ENCODE results near the gene TBC1D19. TPM values are rescaled to one million over a fixed set of nuclear protein-coding genes. Genes with fewer than 3 reads are reported as not detected.

TBC1D19 gene
- total and polyA plus RNA-seq, 2 experiments from 2014 or later, result 18.1 to 25.0 TPM

DNA sequence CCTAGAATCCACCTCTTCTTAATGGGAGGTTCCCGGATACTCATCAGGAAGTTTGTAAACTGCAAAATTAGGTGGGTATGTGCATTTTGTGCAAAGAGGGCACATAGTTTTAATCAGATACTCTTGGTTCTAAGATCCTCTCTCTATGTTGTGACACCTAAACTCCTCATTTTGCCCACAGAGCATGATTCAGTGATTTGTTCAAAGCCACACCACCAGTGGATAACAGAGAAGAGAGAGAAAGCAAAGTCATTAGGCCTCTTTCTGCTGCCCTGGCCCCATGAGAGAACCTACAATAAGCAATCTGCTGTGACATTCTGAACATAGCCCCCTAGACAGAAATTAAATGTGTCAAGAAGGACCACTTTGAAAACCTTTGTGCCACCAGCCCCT, 204.5 kb downstream of the TBC1D19 start:
- no peak overlapping the region for H3K27ac ChIP-seq
- 14 to 20% methylated on average over 1 of the region's 1 CpG for WGBS, 2 experiments (ENCODE audit: low coverage in 1 of 2, low lambda C conversion rate in 2 of 2, missing lambda C conversion rate in 2 of 2)

DNA sequence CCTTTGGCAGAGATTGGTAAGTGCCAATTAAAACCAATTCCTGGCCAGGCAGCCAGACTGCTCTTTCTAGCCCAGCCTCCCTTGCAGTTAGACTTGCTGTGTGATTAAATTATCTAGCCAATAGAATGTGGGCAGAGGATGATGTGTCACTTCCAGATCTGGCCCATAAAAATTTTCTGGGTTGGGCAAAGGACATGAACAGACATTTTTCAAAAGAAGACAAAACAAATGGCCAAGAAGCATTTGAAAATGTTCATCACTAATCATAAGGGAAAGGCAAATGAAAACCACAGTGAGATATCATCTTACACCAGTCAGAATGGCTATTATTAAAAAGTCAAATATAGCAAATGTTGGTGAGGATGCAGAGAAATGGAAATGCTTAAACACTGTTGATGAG, 205.3 kb downstream of the TBC1D19 start:
- H3K4me1 ChIP-seq (ENCODE audit: insufficient read depth), result peaks cover 10% of the 10 kb centered on the region
- in situ Hi-C loops (cut with MboI), result no loop called here
- no peaks in the 10 kb centered on the region for H3K9me3 ChIP-seq (ENCODE audit: low read depth)
- H3K4me3 ChIP-seq, result no peak overlapping the region
- H4K20me1 ChIP-seq (ENCODE audit: insufficient read depth), result no peaks in the 10 kb centered on the region
- no peak overlapping the region for H2AFZ ChIP-seq
- no peak overlapping the region for H3K4me2 ChIP-seq (ENCODE audit: unreplicated experiment)
- no peak overlapping the region for H3K9ac ChIP-seq
- H3K27me3 ChIP-seq (replicated peaks; ENCODE audit: insufficient read depth), result no peaks in the 10 kb centered on the region
- H3K36me3 ChIP-seq (ENCODE audit: low read depth), result 0 out of 2 replicates have a peak, but pooled peaks cover 4% of the 10 kb centered on the region
- no peaks in the 10 kb centered on the region; the same call in 1 of the 2 replicates for H3K9me2 ChIP-seq (ENCODE audit: insufficient read depth)
- H3K27ac ChIP-seq, result no peak overlapping the region
- H3K79me2 ChIP-seq (ENCODE audit: insufficient read depth), result no peaks in the 10 kb centered on the region
- no peaks in the 10 kb centered on the region for H3F3A ChIP-seq (ENCODE audit: insufficient read depth)
- TF ChIP-seq EZH2phosphoT487 (IDR thresholded peaks at IDR 0.05; ENCODE audit: insufficient read depth, low read depth) (no peak), EZH2 (IDR thresholded peaks at IDR 0.05; ENCODE audit: insufficient read depth, poor library complexity, severe bottlenecking) (no peak)
- DNase-seq, result no peak

More for the DNA sequence above, 204.5 kb downstream of the TBC1D19 start:
- no peaks in the 10 kb centered on the region; the same call in 1 of the 2 replicates for H3K9me2 ChIP-seq (ENCODE audit: insufficient read depth)
- H3K27me3 ChIP-seq (replicated peaks; ENCODE audit: insufficient read depth), result no peaks in the 10 kb centered on the region
- H2AFZ ChIP-seq, result no peak overlapping the region
- H3K4me1 ChIP-seq (ENCODE audit: insufficient read depth), result peaks cover 10% of the 10 kb centered on the region
- in situ Hi-C loops (cut with MboI), result no loop called here
- H3K36me3 ChIP-seq (ENCODE audit: low read depth), result 0 out of 2 replicates have a peak, but pooled peaks cover 4% of the 10 kb centered on the region
- H3K9me3 ChIP-seq (ENCODE audit: low read depth), result no peaks in the 10 kb centered on the region
- no peak overlapping the region for H3K4me3 ChIP-seq
- no peaks in the 10 kb centered on the region for H4K20me1 ChIP-seq (ENCODE audit: insufficient read depth)
- H3F3A ChIP-seq (ENCODE audit: insufficient read depth), result no peaks in the 10 kb centered on the region
- H3K4me2 ChIP-seq (ENCODE audit: unreplicated experiment), result no peak overlapping the region
- TF ChIP-seq EZH2 (IDR thresholded peaks at IDR 0.05; ENCODE audit: insufficient read depth, poor library complexity, severe bottlenecking), result no peak
- H3K9ac ChIP-seq, result no peak overlapping the region
- H3K79me2 ChIP-seq (ENCODE audit: insufficient read depth), result no peaks in the 10 kb centered on the region
- no peak for DNase-seq

DNA sequence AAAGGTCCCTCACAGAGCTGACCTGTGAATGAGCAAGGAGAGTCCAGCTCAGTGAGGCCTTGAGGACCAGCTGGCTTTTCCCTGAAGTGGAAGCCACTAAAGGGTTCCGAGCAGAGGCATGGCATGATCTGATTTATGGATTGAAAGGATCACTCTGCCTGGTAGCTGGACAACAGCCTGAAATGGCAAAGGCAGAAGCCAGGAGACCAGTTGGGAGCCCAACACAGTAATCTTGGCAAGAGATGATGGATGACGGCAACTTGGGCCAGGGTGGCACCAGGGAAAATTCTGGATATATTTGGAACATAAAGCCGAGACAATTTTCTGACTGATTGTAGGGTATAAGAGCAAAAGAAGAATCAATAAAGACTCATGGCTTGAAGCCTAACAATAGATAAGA, 207.5 kb downstream of the TBC1D19 start:
- Histone ChIP-seq H3F3A (ENCODE audit: insufficient read depth) (no peaks in the 10 kb centered on the region), H3K9ac (no peak overlapping the region), H3K4me2 (ENCODE audit: unreplicated experiment) (no peak overlapping the region), H2AFZ (no peak overlapping the region), H3K36me3 (ENCODE audit: low read depth) (no peaks in the 10 kb centered on the region), H3K79me2 (ENCODE audit: insufficient read depth) (no peaks in the 10 kb centered on the region), H3K27me3 (replicated peaks; ENCODE audit: insufficient read depth) (no peaks in the 10 kb centered on the region), H4K20me1 (ENCODE audit: insufficient read depth) (no peaks in the 10 kb centered on the region), H3K4me3 (no peak overlapping the region), H3K9me2 (ENCODE audit: insufficient read depth) (no peaks in the 10 kb centered on the region), H3K4me1 (ENCODE audit: insufficient read depth) (peaks cover 10% of the 10 kb centered on the region), H3K27ac (no peak overlapping the region), H3K9me3 (ENCODE audit: low read depth) (no peaks in the 10 kb centered on the region)
- in situ Hi-C loops (cut with MboI), result no loop called here
- no peak for TF ChIP-seq EZH2phosphoT487 (IDR thresholded peaks at IDR 0.05; ENCODE audit: insufficient read depth, low read depth)
- TF ChIP-seq EZH2 (IDR thresholded peaks at IDR 0.05; ENCODE audit: insufficient read depth, poor library complexity, severe bottlenecking), result no peak
- WGBS, 2 experiments (ENCODE audit: low coverage in 1 of 2, low lambda C conversion rate in 2 of 2, missing lambda C conversion rate in 2 of 2), result 80 to 88% methylated on average over 3 of the region's 3 CpGs
- DNase-seq, result no peak

DNA sequence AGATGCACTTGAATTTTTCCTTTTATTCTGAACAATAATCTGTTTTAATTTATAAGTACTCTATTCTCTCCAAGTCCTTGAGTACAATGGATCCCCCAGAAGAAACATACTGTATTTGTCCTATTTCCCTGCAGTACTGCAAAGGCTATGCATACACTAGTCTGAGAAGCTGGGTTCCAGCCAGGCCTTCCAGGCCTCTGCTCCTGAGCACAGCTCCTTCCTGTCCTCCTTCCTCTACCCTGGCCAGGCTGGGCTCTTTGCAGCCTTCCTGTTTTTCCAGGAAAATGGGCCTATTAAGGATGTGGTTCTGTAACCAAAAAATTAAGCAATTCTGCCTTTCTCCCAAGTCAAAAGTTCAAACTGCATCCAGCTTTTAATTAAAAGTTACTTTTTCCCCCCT, 208.8 kb downstream of the TBC1D19 start:
- no peaks in the 10 kb centered on the region for H3K27me3 ChIP-seq (replicated peaks; ENCODE audit: insufficient read depth)
- no peaks in the 10 kb centered on the region for H3F3A ChIP-seq (ENCODE audit: insufficient read depth)
- no peak overlapping the region for H2AFZ ChIP-seq
- no peak overlapping the region for H3K4me2 ChIP-seq (ENCODE audit: unreplicated experiment)
- no peak for DNase-seq
- peaks cover 8% of the 10 kb centered on the region for H3K4me1 ChIP-seq (ENCODE audit: insufficient read depth)
- H4K20me1 ChIP-seq (ENCODE audit: insufficient read depth), result no peaks in the 10 kb centered on the region
- H3K9ac ChIP-seq, result no peak overlapping the region
- H3K36me3 ChIP-seq (ENCODE audit: low read depth), result no peaks in the 10 kb centered on the region
- in situ Hi-C loops (cut with MboI), result no loop called here
- no peaks in the 10 kb centered on the region for H3K9me3 ChIP-seq (ENCODE audit: low read depth)
- TF ChIP-seq EZH2phosphoT487 (IDR thresholded peaks at IDR 0.05; ENCODE audit: insufficient read depth, low read depth) (no peak), EZH2 (IDR thresholded peaks at IDR 0.05; ENCODE audit: insufficient read depth, poor library complexity, severe bottlenecking) (no peak)
- H3K79me2 ChIP-seq (ENCODE audit: insufficient read depth), result no peaks in the 10 kb centered on the region
- H3K4me3 ChIP-seq, result no peak overlapping the region
- no peak overlapping the region for H3K27ac ChIP-seq
- H3K9me2 ChIP-seq (ENCODE audit: insufficient read depth), result no peaks in the 10 kb centered on the region

DNA sequence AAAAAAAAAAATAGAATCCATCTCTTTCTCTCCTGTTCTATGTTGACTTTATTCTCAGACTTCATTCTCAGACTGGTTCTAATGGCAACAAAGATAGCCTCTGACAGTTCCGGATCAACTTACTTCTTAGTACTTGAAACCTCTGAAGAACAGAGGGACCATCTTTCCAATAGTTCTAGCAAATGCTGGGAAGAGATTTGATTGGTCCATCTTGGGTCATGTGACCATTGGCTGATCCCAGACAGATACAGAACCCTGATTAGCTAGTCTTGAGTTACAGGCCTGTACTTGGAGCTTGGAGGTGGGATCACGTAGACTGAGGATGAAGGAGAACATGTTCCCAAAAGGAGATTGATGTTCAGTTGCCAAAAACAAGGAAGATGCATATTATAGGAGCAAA, 209.9 kb downstream of the TBC1D19 start:
- Histone ChIP-seq H2AFZ (no peak overlapping the region), H4K20me1 (ENCODE audit: insufficient read depth) (no peaks in the 10 kb centered on the region), H3K27ac (no peak overlapping the region), H3K36me3 (ENCODE audit: low read depth) (no peaks in the 10 kb centered on the region), H3K4me1 (ENCODE audit: insufficient read depth) (no peaks in the 10 kb centered on the region), H3K27me3 (replicated peaks; ENCODE audit: insufficient read depth) (no peaks in the 10 kb centered on the region), H3K4me3 (no peak overlapping the region), H3K9me3 (ENCODE audit: low read depth) (no peaks in the 10 kb centered on the region), H3F3A (ENCODE audit: insufficient read depth) (no peaks in the 10 kb centered on the region), H3K9me2 (ENCODE audit: insufficient read depth) (no peaks in the 10 kb centered on the region), H3K4me2 (ENCODE audit: unreplicated experiment) (no peak overlapping the region), H3K9ac (no peak overlapping the region), H3K79me2 (ENCODE audit: insufficient read depth) (no peaks in the 10 kb centered on the region)
- 96 to 98% methylated on average over 2 of the region's 2 CpGs for WGBS, 2 experiments (ENCODE audit: low coverage in 1 of 2, low lambda C conversion rate in 2 of 2, missing lambda C conversion rate in 2 of 2)
- DNase-seq, result no peak
- in situ Hi-C loops (cut with MboI), result no loop called here
- TF ChIP-seq EZH2 (IDR thresholded peaks at IDR 0.05; ENCODE audit: insufficient read depth, poor library complexity, severe bottlenecking) (no peak), EZH2phosphoT487 (IDR thresholded peaks at IDR 0.05; ENCODE audit: insufficient read depth, low read depth) (no peak)
